Lung (tissue), 12 donors: ENCODE measurements around the gene PLEKHN1. TPM values are rescaled to one million over a fixed set of nuclear protein-coding genes. Genes with fewer than 3 reads are reported as not detected.

Source experiments
- ATAC-seq: fragments of 200-7000 bp; cut with Tn5 transposase; one replicate; pipeline ENCODE4 v1.9.1; 2020; ENCODE audit warnings: moderate number of reproducible peaks; ENCODE audit not compliant: insufficient read depth, low FRiP score
- DNase-seq, 3 donors: peaks; one replicate each; pipeline ENCODE4 v3.0.0-alpha.2; 2013 to 2017
- H3K27ac ChIP-seq, 2 donors: one replicate each; pipeline ENCODE4 v1.5.1; 2013; ENCODE audit warnings: mild to moderate bottlenecking in 2 of 2, moderate library complexity in 2 of 2, control low read depth in 1 of 2, inconsistent platforms in 1 of 2, low read depth in 1 of 2, low read length in 1 of 2
- H3K27me3 ChIP-seq, 3 donors: one replicate each; pipeline ENCODE4 v1.5.1; 2013; ENCODE audit warnings: low read length in 2 of 3; ENCODE audit not compliant: control insufficient read depth in 3 of 3, insufficient read depth in 3 of 3
- H3K36me3 ChIP-seq, 4 donors: one replicate each; pipeline ENCODE4 v1.5.1; 2013; ENCODE audit warnings: low read length in 4 of 4, mild to moderate bottlenecking in 1 of 4, moderate library complexity in 1 of 4; ENCODE audit not compliant: control insufficient read depth in 4 of 4, insufficient read depth in 4 of 4
- H3K4me1 ChIP-seq, 5 donors: one replicate each; pipeline ENCODE4 v1.5.1; 2013; ENCODE audit warnings: low read length in 5 of 5, mild to moderate bottlenecking in 2 of 5, moderate library complexity in 1 of 5; ENCODE audit not compliant: control insufficient read depth in 5 of 5, insufficient read depth in 5 of 5
- H3K4me3 ChIP-seq: one replicate; pipeline ENCODE4 v1.5.1; 2013; ENCODE audit warnings: mild to moderate bottlenecking, control low read depth, moderate library complexity
- H3K9ac ChIP-seq, 2 donors: one replicate each; pipeline ENCODE4 v1.5.1; 2013; ENCODE audit warnings: low read length in 2 of 2, control low read depth in 1 of 2; ENCODE audit not compliant: insufficient read depth in 1 of 2
- H3K9me3 ChIP-seq, 4 donors: one replicate each; pipeline ENCODE4 v1.5.1; 2013; ENCODE audit warnings: low read length in 3 of 4, mild to moderate bottlenecking in 1 of 4, moderate library complexity in 1 of 4; ENCODE audit not compliant: control insufficient read depth in 4 of 4, insufficient read depth in 3 of 4
- CTCF ChIP-seq: IDR thresholded peaks from 2 replicates; pipeline ENCODE4 v1.5.1; 2012; ENCODE audit warnings: mild to moderate bottlenecking; ENCODE audit errors: control extremely low read depth, extremely low read depth
- WGBS, 2 donors: extraction: QIAGEN DNeasy Blood & Tissue Kit; methylation state at CpG; one replicate each; pipeline ENCODE4 v1.1.7; 2013; 5-methylcytosine and 5-hydroxymethylcytosine counted together
- polyA plus RNA-seq, 2 donors: library from polyadenylated mRNA; stranded (reverse); fragments of 200-250 nt; gene quantifications; one replicate each; pipeline ENCODE4 v1.2.1, GENCODE V29; 2013
- total RNA-seq, 2 donors: library from RNA; depleted of rRNA in 1 of 2; stranded (reverse); fragments of >200 nt in 1 of 2; gene quantifications; one replicate each; pipeline ENCODE4 v1.2.1, GENCODE V29; 2014 to 2021
- donor health status: control.
- donor health status: control.
- donor health status: Bipolar disorder and iron deficiency.
- donor health status: healthy.
- donor health status: DM: yes; HTN: yes; CAD: no.

Gene PLEKHN1
- total and polyA plus RNA-seq, 4 donors = 2.0 to 5.1 (median 2.4) TPM

- H3K36me3 ChIP-seq = no peaks in the 10 kb centered on the region
- peaks cover 0 to 26% (median 17%) of the 10 kb centered on the region in 5 donors for H3K4me1 ChIP-seq
- H3K4me3 ChIP-seq = no peak overlapping the region
- no peaks in the 10 kb centered on the region for H3K27me3 ChIP-seq
- DNase-seq (no peak), ATAC-seq (no peak)
- H3K9me3 ChIP-seq = no peaks in the 10 kb centered on the region
- WGBS, 2 donors = 48 to 62% methylated on average over 7 of the region's 7 CpGs
- no peak overlapping the region for H3K27ac ChIP-seq
- H3K9ac ChIP-seq = no peak overlapping the region
- TF ChIP-seq CTCF = no peak
Observed at GRCh38 chr1:1004420-1004779, 38.1 kb downstream of the PLEKHN1 start.

- H3K27ac ChIP-seq = peak overlapping the region in 1 of 2 donors; percentile 8
Observed at GRCh38 chr1:1004780-1005697, 38.8 kb downstream of the PLEKHN1 start.

GRCh38 chr1:1005774-1006304, 39.6 kb downstream of the PLEKHN1 start:
- no peak for ATAC-seq
- Histone ChIP-seq H3K4me1 (peaks cover 0 to 21% (median 16%) of the 10 kb centered on the region in 5 donors), H3K27ac (no peak overlapping the region), H3K9me3 (no peaks in the 10 kb centered on the region), H3K4me3 (no peak overlapping the region), H3K36me3 (no peaks in the 10 kb centered on the region), H3K9ac (no peak overlapping the region), H3K27me3 (no peaks in the 10 kb centered on the region)
- DNase-seq = no peak
- TF ChIP-seq CTCF = no peak
- 70 to 71% methylated on average over 14 to 23 of the region's 23 CpGs for WGBS, 2 donors

More at GRCh38 chr1:1004780-1005697, 38.8 kb downstream of the PLEKHN1 start:
- no peak for ATAC-seq
- no peak for TF ChIP-seq CTCF
- WGBS, 2 donors = 9 to 18% methylated on average over 21 of the region's 21 CpGs
- Histone ChIP-seq H3K4me1 (peaks cover 0 to 24% (median 16%) of the 10 kb centered on the region in 5 donors), H3K9me3 (no peaks in the 10 kb centered on the region), H3K27me3 (no peaks in the 10 kb centered on the region), H3K9ac (no peak overlapping the region), H3K4me3 (no peak overlapping the region), H3K36me3 (no peaks in the 10 kb centered on the region)
- DNase-seq = peak; percentile 74 to 82 (median 75)
